Effector CD8-positive, alpha-beta T cell (primary cell): ENCODE measurements around the gene MIP.
"Not testable (repeated sequence)": the region's sequence is repeated elsewhere in the genome, so short reads cannot be mapped to it uniquely, and the experiment has no call there.

ENCODE experiments used
- DNase-seq: peaks from one replicate; lab custom pipeline; 2025; lab: John Stamatoyannopoulos, UW

The MIP gene

DNA sequence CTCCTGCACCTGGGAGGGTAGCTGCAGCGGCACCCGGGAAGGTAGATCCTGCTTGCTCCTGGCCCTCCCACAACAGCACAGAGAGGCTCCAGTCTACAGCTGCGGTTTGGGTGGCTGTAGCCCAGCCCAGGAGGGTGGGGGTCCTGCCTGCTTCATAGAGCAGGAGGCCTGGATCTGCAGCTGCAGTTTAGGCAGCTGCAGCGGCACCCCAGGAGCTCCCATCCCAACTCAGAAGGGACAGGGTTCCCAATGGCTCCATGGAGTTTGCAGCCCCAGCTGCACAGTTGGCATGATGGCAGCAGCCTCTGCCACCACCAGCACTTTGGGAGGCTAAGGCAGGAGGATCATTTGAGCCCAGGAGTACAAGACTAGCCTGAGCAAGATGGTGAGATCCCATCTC, 43.7 kb downstream of the MIP start:
- DNase-seq: no peak

DNA sequence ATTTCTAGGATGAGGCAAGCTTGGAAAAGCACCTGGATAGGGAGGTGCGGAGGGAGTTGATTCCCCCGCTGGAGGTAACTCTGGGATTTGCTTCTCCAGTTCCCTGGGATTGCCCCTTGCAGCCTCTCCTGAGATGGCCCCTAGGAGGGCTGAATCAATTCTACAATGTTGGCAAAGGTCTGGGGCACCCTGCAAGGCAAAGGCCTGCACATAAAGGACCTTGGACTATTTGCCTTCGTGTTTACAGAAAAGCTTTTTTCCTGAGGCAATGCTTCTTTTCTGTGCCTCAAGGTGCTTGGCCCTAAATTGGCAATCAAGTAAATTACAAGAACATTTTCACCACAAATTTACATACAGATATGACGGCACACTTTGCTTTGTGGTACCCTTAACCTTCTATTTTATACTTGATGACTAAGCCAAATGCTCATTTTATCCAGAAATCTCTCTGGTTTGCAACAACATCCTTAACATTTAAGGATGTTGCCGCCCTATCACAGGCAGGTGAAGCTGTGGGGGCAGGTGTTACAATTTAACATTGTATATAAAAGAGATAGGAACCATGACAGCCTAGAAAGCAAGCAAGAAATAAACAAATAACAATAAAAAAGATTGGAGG, 45.5 kb downstream of the MIP start:
- DNase-seq: no peak

DNA sequence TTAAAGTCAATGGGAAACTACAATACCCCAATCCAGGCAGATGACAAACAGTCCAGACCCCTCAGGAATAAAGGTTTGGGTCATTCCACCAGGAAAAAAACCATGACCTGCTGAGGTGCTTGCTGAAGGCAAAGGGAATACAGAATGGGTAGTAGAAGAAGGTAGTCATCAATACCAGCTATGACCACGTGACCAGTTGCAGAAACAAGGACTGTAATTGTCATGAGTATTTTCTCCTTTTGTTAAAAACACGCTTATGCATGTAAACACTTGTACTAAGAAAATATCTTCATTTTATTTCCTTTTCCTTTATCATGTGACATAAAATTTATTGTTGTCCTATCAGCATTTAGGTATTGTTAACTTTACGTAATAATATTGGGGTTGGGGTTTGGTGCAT, 50.2 kb downstream of the MIP start:
- DNase-seq: not testable (repeated sequence)

DNA sequence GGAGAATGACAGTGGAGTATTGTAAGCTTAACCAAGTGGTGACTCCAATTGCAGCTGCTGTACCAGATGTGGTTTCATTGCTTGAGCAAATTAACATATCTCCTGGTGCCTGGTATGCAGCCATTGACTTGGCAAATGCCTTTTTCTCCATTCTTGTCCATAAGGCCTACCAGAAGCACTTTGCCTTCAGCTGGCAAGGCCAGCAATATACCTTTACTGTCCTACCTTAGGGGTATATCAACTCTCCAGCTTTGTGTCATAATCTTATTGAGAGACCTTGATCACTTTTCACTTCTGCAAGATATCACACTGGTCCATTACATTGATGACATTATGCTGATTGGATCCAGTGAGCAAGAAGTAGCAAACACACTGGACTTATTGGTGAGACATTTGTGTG, 52.8 kb downstream of the MIP start:
- DNase-seq: not testable (repeated sequence)

DNA sequence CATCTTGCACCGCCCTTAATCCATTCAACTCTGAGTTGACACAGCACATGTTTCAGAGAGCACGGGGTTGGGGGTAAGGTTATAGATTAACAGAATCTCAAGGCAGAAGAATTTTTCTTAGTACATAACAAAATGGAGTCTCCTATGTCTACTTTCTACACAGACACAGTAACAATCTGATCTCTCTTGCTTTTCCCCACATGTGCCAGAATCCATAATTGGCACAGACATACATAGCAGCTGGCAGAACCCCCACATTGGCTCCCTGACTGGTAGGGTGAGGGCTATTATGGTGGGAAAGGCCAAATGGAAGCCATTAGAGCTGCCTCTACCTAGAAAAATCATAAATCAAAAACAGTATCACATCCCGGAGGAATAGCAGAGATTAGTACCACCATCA, 53.3 kb downstream of the MIP start:
- DNase-seq: not testable (repeated sequence)
